ENCODE results near the gene CASP8AP2.
"Not testable (repeated sequence)": the region's sequence is repeated elsewhere in the genome, so short reads cannot be mapped to it uniquely, and the experiment has no call there.

Gene CASP8AP2

DNA sequence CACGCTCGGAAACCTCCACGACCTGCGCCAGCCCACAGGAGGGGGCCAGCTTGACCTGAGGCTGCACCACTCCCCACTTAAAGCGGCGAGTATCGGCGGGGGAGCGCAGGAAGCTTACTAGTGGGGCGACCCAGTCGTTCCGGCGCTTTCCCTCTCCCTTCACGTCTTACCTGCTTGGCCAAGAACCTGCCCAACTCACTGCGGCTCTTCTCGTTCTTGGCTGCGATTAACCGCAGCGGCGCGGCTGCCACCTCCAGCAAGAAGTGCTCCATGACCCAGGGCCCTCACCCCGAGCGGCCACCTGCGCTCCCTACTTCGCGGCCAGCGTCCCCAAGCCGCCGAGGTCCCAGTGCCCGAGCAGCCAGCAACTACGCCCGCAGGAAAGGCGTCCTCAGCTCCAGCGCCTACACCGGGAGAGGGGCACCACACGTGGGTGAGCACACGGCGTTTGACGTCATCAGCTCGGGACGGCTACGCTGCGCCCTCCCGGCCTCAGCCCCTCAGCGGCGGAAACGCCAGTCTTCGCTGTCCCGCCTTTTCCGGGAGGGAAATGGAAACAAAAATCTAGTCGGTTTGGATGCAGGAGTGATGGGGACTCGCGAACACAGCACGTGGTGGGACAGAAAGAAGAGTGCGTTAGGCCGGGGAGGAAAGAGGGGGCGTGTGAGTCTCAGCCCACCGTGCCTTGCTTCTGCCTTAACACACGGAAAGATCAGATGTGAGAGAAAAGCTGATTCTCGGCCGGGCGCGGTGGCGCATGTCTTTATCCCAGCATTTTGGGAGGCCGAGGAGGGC is 10.1 kb upstream of the CASP8AP2 start, which contains the start of gene MDN1:
Gene MDN1 (minus strand): TSS at position 459 of the 795 bp plus-strand sequence. CDS start 187 bp downstream, at position 272.
- Histone ChIP-seq H3K36me3 (ENCODE audit: control insufficient read depth in 2 of 2, insufficient read depth in 2 of 2, low read length in 2 of 2) (peaks cover 0 to 3% of the 10 kb centered on the region in 2 donors), H3K4me1 (ENCODE audit: control insufficient read depth in 2 of 2, insufficient read depth in 2 of 2, low read length in 2 of 2) (peaks cover 6 to 11% of the 10 kb centered on the region in 2 donors), H3K9ac (ENCODE audit: low read depth in 1 of 2, low read length in 2 of 2) (peak within 1 kb of the TSS; percentile 74 to 86), H3K27ac (ENCODE audit: low read depth in 2 of 2, low read length in 2 of 2) (peak within 1 kb of the TSS; percentile 81 to 93), H3K9me3 (ENCODE audit: control insufficient read depth in 2 of 2, low read length in 2 of 2) (no peaks in the 10 kb centered on the region), H3K27me3 (ENCODE audit: control insufficient read depth in 2 of 2, insufficient read depth in 2 of 2, low read length in 2 of 2) (no peaks in the 10 kb centered on the region), H3K4me3 (ENCODE audit: low read length in 2 of 2) (peak within 1 kb of the TSS; percentile 95 to 99)

DNA sequence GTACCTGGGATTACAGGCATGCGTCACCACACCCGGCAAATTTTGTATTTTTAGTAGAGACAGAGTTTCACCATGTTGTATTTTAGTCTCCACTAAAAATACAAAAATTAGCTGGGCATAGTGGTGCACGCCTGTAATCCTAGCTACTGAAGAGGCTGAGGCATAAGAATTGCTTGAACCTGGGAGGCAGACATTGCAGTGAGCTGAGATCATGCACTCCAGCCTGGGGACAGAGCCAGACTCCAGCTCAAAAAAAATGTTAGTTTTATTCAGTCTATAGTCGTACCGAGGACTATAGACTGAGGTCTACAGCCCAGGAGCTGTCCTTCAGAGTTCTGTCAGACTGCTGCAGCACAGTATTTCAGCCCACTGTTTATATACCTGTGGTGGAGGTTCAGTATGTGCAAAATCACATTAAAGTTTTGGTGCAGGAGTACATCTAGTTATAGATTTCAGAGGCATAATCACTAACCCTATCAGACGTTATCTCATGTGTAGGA is 3.6 kb upstream of the CASP8AP2 start:
- Histone ChIP-seq H3K27ac (ENCODE audit: low read depth in 2 of 2, low read length in 2 of 2) (no peak overlapping the region), H3K36me3 (ENCODE audit: control insufficient read depth in 2 of 2, insufficient read depth in 2 of 2, low read length in 2 of 2) (no peaks in the 10 kb centered on the region), H3K9ac (ENCODE audit: low read depth in 1 of 2, low read length in 2 of 2) (no peak overlapping the region), H3K27me3 (ENCODE audit: control insufficient read depth in 2 of 2, insufficient read depth in 2 of 2, low read length in 2 of 2) (no peaks in the 10 kb centered on the region), H3K4me1 (ENCODE audit: control insufficient read depth in 2 of 2, insufficient read depth in 2 of 2, low read length in 2 of 2) (peaks cover 8% of the 10 kb centered on the region in 2 donors), H3K4me3 (ENCODE audit: low read length in 2 of 2) (no peak overlapping the region), H3K9me3 (ENCODE audit: control insufficient read depth in 2 of 2, low read length in 2 of 2) (no peaks in the 10 kb centered on the region)

DNA sequence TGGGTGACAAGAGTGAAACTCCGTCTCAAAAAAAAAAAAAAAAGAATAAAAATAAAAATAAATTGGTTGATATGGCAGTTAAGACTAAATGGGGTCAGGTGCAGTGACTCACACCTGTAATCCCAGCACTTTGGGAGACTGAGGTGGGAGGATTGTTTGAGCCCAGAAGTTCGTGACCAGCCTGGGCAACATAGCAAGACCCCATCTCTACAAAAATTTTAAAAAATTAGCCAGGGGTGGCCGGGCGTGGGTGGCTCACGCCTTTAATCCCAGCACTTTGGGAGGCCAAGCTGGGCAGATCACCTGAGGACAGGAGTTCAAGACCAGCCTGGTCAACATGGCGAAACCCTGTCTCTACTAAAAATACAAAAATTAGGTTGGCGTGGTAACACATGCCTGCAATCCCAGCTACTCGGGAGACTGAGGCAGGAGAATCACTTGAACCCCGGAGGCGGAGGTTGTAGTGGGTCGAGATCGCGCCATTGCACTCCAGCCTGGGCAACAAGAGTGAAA is 1.1 kb upstream of the CASP8AP2 start:
- H3K4me3 ChIP-seq (ENCODE audit: low read length in 2 of 2) = peak overlapping the region; percentile 92 to 96
- H3K4me1 ChIP-seq (ENCODE audit: control insufficient read depth in 2 of 2, insufficient read depth in 2 of 2, low read length in 2 of 2); H3K9me3 ChIP-seq (ENCODE audit: control insufficient read depth in 2 of 2, low read length in 2 of 2); H3K27me3 ChIP-seq (ENCODE audit: control insufficient read depth in 2 of 2, insufficient read depth in 2 of 2, low read length in 2 of 2): not testable (repeated sequence)
- peak overlapping the region; percentile 80 for H3K27ac ChIP-seq (ENCODE audit: low read depth in 2 of 2, low read length in 2 of 2)
- H3K9ac ChIP-seq (ENCODE audit: low read depth in 1 of 2, low read length in 2 of 2) = peak overlapping the region; percentile 84 to 86
- peaks cover 0 to 11% of the 10 kb centered on the region in 2 donors for H3K36me3 ChIP-seq (ENCODE audit: control insufficient read depth in 2 of 2, insufficient read depth in 2 of 2, low read length in 2 of 2)

DNA sequence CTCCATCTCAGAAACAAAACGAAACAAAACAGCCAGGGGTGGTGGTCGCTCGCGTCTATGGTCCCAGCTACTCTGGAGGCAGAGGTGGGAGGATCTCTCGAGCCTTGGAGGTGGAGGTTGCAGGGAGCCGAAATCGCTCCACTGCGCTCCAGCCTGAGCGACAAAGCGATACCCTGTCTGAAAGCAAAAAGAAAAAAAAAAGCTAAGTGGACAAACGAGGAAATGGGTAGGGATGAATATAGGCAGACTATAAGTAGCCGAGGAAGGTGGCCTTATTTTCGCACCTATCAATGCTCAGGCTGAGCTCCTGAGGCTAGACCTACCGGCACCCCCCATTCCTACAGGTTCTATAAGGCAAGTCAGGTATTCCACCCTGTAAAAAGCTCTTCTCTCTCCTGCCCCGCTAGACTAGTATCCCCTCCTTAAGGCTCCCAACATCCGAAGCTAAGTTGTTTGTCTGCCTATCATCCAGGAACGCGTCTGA is 650 bp upstream of the CASP8AP2 start:
- Histone ChIP-seq H3K9ac (ENCODE audit: low read depth in 1 of 2, low read length in 2 of 2) (peak overlapping the region; percentile 84 to 86), H3K9me3 (ENCODE audit: control insufficient read depth in 2 of 2, low read length in 2 of 2) (no peaks in the 10 kb centered on the region), H3K27me3 (ENCODE audit: control insufficient read depth in 2 of 2, insufficient read depth in 2 of 2, low read length in 2 of 2) (no peaks in the 10 kb centered on the region), H3K27ac (ENCODE audit: low read depth in 2 of 2, low read length in 2 of 2) (peak overlapping the region; percentile 80), H3K4me1 (ENCODE audit: control insufficient read depth in 2 of 2, insufficient read depth in 2 of 2, low read length in 2 of 2) (peaks cover 8% of the 10 kb centered on the region in 2 donors), H3K4me3 (ENCODE audit: low read length in 2 of 2) (peak overlapping the region; percentile 92 to 96), H3K36me3 (ENCODE audit: control insufficient read depth in 2 of 2, insufficient read depth in 2 of 2, low read length in 2 of 2) (peaks cover 0 to 11% of the 10 kb centered on the region in 2 donors)

GRCh38 chr6:89830170-89830809 is 610 bp downstream of the CASP8AP2 start:
- Histone ChIP-seq H3K9me3 (ENCODE audit: control insufficient read depth in 2 of 2, low read length in 2 of 2) (no peaks in the 10 kb centered on the region), H3K27me3 (ENCODE audit: control insufficient read depth in 2 of 2, insufficient read depth in 2 of 2, low read length in 2 of 2) (no peaks in the 10 kb centered on the region), H3K27ac (ENCODE audit: low read depth in 2 of 2, low read length in 2 of 2) (peak overlapping the region; percentile 38 to 80), H3K9ac (ENCODE audit: low read depth in 1 of 2, low read length in 2 of 2) (peak overlapping the region; percentile 79 to 84), H3K4me3 (ENCODE audit: low read length in 2 of 2) (peak overlapping the region; percentile 75 to 92), H3K36me3 (ENCODE audit: control insufficient read depth in 2 of 2, insufficient read depth in 2 of 2, low read length in 2 of 2) (peaks cover 0 to 12% of the 10 kb centered on the region in 2 donors), H3K4me1 (ENCODE audit: control insufficient read depth in 2 of 2, insufficient read depth in 2 of 2, low read length in 2 of 2) (peaks cover 8% of the 10 kb centered on the region in 2 donors)

- Histone ChIP-seq H3K4me3 (ENCODE audit: low read length in 2 of 2) (no peak overlapping the region), H3K27me3 (ENCODE audit: control insufficient read depth in 2 of 2, insufficient read depth in 2 of 2, low read length in 2 of 2) (no peaks in the 10 kb centered on the region), H3K36me3 (ENCODE audit: control insufficient read depth in 2 of 2, insufficient read depth in 2 of 2, low read length in 2 of 2) (peaks cover 0 to 13% of the 10 kb centered on the region in 2 donors), H3K27ac (ENCODE audit: low read depth in 2 of 2, low read length in 2 of 2) (no peak overlapping the region), H3K9ac (ENCODE audit: low read depth in 1 of 2, low read length in 2 of 2) (no peak overlapping the region), H3K4me1 (ENCODE audit: control insufficient read depth in 2 of 2, insufficient read depth in 2 of 2, low read length in 2 of 2) (peaks cover 4 to 8% of the 10 kb centered on the region in 2 donors), H3K9me3 (ENCODE audit: control insufficient read depth in 2 of 2, low read length in 2 of 2) (no peaks in the 10 kb centered on the region)
Observed at GRCh38 chr6:89834884-89835792, 5.5 kb downstream of the CASP8AP2 start.

GRCh38 chr6:89836639-89837222 is 7.1 kb downstream of the CASP8AP2 start:
- Histone ChIP-seq H3K36me3 (ENCODE audit: control insufficient read depth in 2 of 2, insufficient read depth in 2 of 2, low read length in 2 of 2) (peaks cover 0 to 13% of the 10 kb centered on the region in 2 donors), H3K4me1 (ENCODE audit: control insufficient read depth in 2 of 2, insufficient read depth in 2 of 2, low read length in 2 of 2) (no peaks in the 10 kb centered on the region), H3K9me3 (ENCODE audit: control insufficient read depth in 2 of 2, low read length in 2 of 2) (no peaks in the 10 kb centered on the region), H3K27me3 (ENCODE audit: control insufficient read depth in 2 of 2, insufficient read depth in 2 of 2, low read length in 2 of 2) (no peaks in the 10 kb centered on the region), H3K27ac (ENCODE audit: low read depth in 2 of 2, low read length in 2 of 2) (no peak overlapping the region), H3K9ac (ENCODE audit: low read depth in 1 of 2, low read length in 2 of 2) (no peak overlapping the region), H3K4me3 (ENCODE audit: low read length in 2 of 2) (no peak overlapping the region)

DNA sequence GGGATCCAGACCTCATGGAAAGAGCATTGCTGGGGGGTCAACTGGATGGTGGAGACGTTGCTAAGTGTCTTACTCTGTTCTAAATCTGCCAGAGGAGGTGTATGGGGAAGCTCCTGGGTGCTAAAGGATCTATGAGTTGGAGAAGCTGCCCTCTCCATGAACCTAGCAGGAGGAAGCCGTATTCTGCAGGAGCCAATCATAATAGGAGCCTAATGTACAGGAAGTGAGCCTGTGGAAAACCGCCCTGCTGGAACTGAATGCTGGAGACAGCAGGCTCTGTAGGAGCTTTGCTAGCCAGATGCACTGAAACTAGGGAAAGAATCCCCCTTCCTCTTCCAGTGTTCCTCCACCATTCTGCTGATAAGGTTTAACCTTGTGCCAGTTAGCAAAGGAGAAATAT is 10.9 kb downstream of the CASP8AP2 start:
- Histone ChIP-seq H3K9me3 (ENCODE audit: control insufficient read depth in 2 of 2, low read length in 2 of 2) (no peaks in the 10 kb centered on the region), H3K4me1 (ENCODE audit: control insufficient read depth in 2 of 2, insufficient read depth in 2 of 2, low read length in 2 of 2) (peaks cover 0 to 3% of the 10 kb centered on the region in 2 donors), H3K27ac (ENCODE audit: low read depth in 2 of 2, low read length in 2 of 2) (no peak overlapping the region), H3K27me3 (ENCODE audit: control insufficient read depth in 2 of 2, insufficient read depth in 2 of 2, low read length in 2 of 2) (no peaks in the 10 kb centered on the region), H3K4me3 (ENCODE audit: low read length in 2 of 2) (no peak overlapping the region), H3K9ac (ENCODE audit: low read depth in 1 of 2, low read length in 2 of 2) (no peak overlapping the region), H3K36me3 (ENCODE audit: control insufficient read depth in 2 of 2, insufficient read depth in 2 of 2, low read length in 2 of 2) (no peaks in the 10 kb centered on the region)

DNA sequence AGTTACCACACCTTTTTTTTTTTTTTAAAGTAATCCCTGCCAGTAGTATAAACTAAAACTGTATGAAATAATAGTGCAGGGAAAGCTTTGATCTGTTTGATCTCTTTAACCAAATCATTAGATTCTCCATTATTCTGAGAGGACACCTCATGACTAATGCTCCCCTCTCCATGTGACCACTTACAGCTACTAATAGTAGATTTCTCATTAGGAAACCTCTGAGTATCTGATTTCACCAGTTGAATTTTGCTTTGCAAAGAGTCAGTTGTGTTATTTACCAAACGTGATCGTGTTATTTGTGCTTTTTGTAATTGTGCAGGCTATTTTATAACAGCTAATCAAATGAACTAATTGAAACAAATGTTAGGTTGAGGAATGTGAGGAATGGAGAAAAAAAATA is 12.5 kb downstream of the CASP8AP2 start:
- no peak overlapping the region for H3K4me3 ChIP-seq (ENCODE audit: low read length in 2 of 2)
- H3K4me1 ChIP-seq (ENCODE audit: control insufficient read depth in 2 of 2, insufficient read depth in 2 of 2, low read length in 2 of 2) = peaks cover 0 to 3% of the 10 kb centered on the region in 2 donors

More for the DNA sequence above, 12.5 kb downstream of the CASP8AP2 start:
- Histone ChIP-seq H3K36me3 (ENCODE audit: control insufficient read depth in 2 of 2, insufficient read depth in 2 of 2, low read length in 2 of 2) (no peaks in the 10 kb centered on the region), H3K9ac (ENCODE audit: low read depth in 1 of 2, low read length in 2 of 2) (no peak overlapping the region), H3K27ac (ENCODE audit: low read depth in 2 of 2, low read length in 2 of 2) (no peak overlapping the region), H3K9me3 (ENCODE audit: control insufficient read depth in 2 of 2, low read length in 2 of 2) (no peaks in the 10 kb centered on the region), H3K27me3 (ENCODE audit: control insufficient read depth in 2 of 2, insufficient read depth in 2 of 2, low read length in 2 of 2) (no peaks in the 10 kb centered on the region)

Data from mucosa of rectum (tissue), 2 donors.